Endothelial cell of hepatic sinusoid (primary cell): Measurements from ENCODE around the gene GRIN3B.

Experiments
- in situ Hi-C: cut with HindIII; loops from 2 replicates; pipeline ENCODE4 v1.10.0; 2017; ENCODE audit warnings: low sequenced_read_pairs

GRIN3B gene

DNA sequence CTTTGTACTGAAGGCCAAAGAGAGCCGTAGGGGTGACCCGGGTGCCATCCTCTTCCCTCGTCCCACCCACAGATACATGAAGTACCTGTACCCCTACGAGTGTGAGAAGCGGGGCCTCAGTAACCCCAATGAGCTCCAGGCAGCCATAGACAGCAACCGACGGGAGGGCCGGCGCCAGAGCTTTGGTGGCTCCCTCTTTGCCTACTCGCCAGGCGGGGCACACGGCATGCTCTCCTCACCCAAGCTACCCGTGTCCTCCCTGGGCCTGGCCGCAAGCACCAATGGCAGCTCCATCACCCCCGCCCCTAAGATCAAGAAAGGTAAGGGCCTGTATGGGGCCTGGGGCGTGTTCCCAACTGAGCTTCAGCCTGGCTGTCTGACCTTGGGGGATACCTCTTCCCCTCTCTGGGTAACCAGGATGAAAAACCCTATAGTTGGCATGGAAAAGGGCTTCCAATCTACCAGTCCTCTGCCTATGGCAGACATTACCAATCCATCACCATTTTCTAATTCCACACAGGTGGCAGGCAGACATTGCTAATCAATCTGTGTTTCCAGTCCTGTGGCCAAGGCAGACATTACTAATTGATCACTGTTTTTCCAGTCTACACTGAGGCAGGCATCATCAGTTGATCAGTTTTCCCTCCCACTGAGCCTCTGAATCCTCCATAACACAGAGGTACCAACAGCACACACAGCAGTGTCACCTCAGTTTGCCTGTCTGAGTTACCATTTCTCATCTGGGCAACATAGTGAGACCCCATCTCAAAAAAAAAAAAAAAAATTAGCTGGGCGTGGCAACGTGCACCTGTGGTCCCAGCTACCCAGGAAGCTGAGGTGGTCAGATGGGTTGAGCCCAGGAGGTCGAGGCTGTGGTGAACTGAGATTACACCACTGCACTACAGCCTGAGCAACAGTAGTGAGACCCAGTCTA lies 35.2 kb upstream of the GRIN3B start:
- in situ Hi-C loops = no loop called here

DNA sequence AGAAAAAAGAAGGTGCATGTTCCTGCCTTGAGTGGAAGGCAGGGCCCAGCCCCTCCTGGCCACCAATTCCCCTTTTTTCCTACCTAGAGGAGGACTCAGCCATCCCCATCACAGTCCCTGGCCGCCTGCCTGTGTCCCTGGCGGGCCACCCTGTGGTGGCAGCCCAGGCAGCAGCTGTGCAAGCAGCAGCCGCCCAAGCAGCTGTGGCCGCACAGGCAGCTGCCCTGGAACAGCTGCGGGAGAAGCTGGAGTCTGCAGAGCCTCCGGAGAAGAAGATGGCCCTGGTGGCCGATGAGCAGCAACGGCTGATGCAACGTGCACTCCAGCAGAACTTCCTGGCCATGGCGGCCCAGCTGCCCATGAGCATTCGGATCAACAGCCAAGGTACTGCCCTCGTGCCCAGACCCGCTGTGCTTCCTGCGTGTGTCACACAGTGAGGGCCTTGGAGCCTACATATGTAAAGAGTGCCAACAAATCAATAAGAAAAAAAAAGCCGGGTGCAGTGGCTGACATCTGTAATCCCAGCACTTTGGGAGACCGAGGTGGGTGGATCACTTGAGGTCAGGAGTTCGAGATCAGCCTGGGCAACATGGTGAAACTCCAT lies 33.6 kb upstream of the GRIN3B start:
- in situ Hi-C loops = no loop called here

DNA sequence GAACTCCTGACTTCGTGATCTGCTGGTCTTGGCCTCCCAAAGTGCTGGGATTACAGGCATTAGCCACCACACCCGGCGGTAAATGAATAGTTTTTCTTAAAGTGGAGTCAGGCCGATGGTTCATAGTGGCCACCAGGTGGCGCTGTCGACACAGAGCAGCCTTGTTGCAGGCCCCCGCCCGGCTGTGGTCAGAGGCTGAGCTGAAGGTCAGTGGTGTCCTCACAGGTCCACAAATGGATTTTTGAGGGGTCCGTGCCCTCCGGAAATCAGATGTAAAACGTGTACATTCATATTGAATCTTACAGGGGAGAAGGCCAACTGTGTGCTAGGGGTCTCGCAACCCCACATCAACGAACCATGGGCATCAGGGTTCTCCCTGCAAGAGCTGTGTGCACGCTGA lies 29.5 kb upstream of the GRIN3B start:
- in situ Hi-C loops = no loop called here

DNA sequence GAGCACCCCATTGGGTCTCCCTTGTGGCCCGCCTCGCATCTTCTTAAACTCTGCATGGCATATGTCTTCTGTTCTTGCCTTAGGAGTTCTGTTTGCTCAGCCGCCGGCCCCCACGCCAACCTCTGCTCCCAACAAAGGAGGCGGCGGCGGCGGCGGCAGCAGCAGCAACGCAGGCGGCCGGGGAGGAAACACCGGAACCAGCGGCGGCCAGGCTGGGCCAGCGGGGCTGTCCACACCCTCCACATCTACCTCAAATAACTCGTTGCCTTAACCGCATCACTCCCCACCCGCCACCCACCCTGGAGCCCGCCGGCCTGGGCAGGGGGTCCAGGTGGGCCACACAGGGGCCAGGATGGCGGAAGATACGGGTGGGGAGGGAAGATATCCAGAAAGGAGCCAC lies 28.4 kb upstream of the GRIN3B start:
- in situ Hi-C loops = no loop called here

DNA sequence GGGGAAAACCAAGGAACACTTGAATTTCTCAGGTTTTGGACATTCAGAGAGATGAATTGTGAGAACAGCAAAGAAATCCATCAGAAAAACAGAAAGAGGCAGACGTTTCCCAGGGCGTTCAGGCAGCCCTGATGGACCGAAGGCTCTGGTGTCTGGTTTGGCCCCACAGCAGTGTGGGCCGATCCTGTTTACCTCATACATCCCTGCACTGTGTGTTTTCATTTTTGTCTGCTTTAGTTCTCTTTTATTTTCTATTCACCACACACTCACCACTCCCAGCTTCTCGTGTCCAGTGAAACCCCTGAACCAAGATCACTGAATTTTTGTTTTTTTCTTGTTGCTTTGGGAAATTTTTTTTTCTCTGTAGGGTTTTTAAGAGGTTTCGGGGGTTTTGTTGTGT lies 27.9 kb upstream of the GRIN3B start:
- in situ Hi-C loops = no loop called here

DNA sequence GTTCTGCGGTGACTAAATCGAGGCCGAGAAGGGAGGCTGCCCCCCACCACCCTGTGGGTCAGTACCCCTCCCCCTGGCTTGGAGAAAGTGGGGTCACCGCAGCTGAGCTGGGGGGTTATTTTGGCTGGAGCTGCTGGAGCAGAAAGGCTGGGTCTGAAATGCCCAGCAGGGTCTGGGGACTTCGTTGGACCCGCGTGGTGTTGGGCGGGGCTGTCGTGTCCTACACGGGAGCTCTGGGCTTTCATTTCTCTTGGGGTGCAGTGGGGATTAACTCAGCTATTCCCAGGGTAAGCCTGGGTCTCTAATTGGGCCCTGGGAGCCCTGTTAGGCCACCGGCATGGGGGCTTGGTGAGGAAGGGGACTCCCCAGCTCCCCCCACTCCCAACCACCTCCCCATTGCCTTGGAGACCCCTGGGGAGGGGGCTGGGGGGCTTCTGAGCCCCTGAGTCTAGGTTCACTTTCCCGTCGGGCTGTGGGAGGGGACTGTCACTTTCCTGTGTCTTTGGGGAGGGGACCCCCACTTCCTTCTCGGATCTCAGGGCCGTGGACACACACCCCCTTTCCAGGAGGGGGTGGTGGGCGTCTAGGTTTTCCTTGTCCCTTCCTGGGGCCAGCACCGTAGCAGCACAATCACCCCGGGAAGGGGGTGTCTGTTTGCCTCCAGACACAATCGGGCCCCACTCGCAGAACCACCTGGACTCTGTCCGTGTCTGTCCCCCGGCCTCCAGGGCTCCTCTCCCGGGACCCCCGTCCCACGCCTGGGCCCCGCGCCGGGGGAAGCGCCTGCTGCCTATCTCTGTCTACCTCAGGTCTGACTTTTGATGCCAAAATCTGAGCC lies 26.3 kb upstream of the GRIN3B start:
- in situ Hi-C loops = no loop called here

DNA sequence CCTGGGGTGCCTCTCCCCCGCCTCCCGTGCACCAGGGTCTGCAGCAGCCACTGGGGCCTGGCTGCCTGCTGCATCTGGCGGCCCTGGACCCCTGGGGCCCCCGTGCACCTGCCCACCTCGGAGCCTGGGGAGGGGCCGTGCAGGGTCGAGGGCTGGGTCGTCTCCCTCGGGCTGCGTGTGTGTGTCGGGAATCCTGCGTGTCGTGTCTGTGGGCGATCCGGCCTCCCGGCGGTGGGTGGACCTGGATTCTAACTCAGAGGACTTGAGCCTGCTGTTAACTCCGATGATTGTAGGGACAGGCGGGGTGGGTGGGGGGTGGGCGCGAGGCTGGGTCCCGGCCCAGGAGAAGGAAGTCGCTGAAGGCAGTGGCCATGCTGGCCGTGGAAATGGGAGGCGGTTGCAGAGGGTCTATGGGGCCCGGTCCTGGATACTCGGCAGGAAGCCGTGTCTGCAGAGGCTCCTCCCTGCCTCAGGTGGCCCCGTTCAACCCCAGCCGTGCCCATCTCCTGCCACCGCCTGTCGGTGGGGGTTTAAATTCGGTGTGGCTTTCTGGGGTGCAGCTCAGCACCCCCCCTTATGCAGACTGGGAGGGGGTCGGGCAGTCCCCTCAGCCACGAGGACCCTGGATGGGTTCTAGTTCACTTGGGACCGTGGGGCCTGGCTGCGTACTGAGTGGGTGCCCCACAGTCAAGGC lies 25.5 kb upstream of the GRIN3B start:
- in situ Hi-C loops = no loop called here

DNA sequence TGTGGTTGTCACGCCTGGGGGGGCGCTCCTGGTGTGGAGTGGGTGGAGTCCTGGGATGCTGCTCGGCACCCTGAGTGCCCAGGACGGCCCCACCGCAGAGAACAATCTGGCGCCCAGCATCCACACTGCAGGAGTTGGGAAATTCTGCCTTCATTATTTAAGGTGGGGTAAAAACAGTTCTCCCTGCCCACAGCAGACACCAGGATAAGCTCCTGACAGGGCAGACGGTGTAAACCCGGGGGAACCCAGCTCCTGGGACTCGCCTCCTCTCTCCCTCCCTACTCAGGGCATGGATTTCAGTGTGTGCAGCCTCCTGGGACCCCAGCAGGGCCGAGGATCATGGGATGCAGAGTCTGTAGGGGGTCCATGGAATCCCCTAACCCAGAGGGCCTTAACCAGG lies 23.7 kb upstream of the GRIN3B start:
- in situ Hi-C loops = no loop called here

DNA sequence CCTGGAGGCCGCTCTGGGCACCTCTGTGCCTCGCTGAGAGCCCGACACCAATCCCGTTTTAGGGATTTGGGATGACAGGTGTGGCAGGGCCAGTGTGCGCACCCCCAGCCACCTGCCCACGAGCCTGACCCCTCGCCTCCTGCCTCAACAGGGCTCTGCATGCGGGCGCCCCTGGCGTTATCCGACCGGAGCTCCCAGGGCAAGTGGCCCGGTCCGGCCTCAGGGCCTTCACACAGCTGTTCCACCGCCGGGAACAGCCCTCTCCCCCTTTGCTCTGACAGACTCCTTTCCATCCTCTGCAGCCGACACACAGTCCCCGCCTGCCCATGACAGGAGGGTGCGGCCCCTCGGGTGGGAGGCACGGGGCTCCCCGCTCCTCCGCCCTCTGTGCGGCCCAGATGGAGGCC lies 23.2 kb upstream of the GRIN3B start:
- in situ Hi-C loops = no loop called here

DNA sequence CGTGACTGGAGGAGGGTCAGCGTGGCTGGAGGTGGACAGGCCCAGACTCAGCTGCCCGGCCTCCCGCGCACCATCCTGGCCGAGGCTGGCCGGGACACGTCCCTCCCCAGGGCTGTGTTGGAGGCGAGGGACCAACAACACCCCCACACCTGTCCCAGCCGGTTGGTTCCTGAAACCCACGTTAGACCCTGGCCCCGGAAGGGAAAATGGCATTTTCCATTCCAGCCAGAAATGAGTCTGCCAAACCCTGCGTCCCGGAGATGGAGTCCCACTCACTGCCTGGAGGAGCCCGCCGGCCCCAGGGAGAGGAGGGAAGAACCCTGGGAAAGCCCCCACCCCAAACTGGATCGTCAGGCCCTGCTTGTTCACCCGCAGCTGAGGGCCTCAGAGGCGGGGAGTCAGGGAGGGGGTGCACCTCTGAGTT lies 20.9 kb upstream of the GRIN3B start:
- in situ Hi-C loops = no loop called here

DNA sequence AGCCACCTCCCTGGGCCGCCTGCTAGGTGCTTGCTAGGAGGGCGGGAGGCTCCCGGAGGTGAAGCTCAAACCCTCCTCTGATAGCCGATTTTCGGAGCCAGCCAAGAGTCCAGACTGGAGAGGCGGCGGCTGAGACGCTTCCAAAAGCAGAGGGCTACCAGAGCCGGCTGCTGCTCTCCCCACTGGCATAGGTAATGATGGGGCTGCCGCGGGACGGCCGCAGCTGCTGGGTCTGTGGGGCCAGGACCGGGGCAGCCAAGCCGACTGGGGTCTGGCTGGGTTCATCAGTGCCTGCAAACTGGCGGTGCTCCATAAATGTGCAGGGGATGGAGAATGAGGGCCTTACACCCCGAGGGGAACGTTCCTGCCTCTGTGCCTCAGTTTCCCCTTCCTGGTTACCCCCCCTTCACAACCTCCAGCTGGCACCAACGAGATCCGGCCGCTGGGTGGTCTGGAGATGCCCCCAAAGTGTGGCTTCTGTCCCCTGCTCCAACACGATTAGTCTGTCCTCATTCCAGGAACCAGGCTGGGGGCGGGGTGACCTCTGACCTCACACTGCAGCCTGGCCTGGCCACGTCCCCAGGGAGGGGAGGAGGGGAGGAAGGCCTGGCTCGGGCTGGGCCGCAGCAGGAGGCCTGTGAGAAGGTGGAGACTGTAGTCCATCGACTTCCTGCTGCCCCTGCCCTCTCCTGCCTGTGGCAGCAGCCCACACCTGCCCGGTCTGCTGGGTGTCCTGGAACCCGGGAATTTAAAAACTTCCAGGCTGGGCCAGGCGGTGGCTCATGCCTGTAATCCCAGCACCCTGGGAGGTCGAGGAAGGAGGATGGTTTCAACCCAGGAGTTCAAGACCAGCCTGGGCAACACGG lies 19.9 kb upstream of the GRIN3B start:
- in situ Hi-C loops = no loop called here

DNA sequence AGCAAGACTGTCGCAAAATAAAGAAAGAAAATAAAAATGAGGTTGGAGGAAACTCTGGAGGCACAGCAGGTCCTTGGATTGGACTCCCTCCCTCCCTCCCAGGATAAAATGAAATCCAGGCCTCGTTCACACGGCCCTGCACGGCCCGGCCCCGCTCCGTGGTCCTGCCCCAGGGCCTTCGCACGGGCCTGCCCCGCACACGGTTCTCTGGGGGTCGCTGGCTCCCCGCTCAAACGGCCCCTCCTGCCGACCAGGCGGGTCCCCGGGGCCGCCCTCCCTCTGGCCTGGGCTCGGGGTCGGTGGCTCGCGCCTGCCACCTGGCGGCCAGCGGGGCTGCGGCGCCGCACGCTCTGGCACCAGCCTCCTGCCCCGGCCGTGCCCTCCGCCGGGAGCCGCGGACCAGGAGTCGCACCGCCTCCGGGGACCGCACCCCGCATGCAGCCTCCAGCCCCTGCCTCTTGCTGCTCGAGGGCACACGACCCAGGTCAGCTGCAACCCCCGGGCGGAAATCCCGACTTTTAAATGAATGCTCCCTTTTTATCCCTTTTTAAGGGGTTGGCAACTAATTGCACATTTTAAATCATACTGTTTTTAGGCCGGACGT lies 17.6 kb upstream of the GRIN3B start:
- in situ Hi-C loops = no loop called here

DNA sequence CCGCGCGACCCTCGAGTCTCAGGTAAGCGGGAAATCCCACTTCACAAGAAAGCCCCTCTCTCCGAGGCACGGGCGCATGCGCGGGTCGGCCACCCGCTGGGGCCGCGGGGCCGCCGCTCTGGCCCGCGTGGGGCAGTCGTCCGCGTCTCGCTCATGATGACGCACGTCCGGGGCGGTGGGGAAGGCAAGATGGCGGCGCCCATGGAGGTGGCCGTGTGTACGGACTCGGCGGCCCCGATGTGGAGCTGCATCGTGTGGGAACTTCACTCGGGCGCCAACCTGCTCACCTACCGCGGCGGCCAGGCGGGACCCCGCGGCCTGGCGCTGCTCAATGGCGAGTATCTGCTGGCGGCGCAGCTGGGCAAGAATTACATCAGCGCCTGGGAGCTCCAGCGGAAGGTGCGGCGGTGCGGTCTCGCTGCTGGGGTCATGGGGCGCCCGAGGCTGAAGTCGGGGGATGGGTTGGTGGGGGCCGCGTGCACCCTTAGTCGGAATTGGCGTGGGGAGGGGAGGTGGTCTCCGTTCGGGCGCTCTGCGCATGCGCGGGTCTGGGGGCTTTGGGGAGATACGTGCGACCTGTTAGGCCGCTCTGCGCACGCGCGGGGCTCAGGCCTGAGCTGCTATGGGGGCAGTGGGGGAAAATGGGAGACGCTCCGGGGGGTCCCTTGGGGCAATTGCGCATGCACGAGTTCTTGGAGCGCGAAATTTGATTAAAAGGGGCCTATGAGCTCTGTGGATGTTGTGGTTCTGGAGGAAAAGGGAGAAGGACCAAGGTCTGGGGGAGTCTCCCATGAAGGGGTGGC lies 15.9 kb upstream of the GRIN3B start, which contains the start of gene WDR18:
WDR18 (plus strand) TSS at position 181 of the 803 bp plus-strand sequence; CDS start at position 190, 9 bp downstream.
- in situ Hi-C loops = no loop called here

DNA sequence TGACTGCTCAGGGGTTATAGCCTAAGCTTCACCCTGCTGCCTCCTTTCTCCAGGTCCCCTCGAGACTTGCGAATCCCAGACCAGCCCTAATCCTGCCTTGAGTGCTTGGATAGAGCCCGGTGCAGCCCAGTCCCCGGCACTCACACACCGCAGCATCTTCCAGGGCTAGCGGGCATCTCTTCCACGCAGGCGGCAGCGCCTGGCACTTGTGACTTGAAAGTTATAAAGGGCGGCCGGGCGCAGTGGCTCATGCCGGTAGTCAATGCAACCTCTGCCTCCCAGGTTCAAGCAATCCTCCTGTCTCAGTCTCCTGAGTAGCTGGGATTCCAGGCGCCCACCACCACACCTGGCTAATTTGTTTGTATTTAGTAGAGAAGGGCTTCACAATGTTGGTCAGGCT lies 14.1 kb upstream of the GRIN3B start:
- in situ Hi-C loops = no loop called here

DNA sequence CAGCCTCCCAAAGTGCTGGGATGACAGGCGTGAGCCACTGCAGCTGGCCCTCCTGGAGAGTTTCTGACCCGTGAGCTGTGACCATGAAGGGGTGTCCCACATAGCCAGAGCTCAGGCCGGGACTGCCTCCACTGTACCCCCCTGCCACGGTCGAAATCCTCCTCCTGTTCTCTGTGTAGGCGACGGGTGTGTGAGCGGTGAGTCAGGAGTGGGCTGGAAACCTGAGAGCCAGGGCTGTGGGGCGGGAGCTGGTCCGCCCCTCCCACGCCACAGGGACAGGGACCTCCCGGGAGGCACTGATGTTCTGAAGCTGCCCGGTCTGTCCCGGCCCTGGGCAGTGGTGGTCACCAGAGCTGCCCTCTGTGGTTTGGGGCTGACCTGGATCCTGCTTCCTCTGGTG lies 12.1 kb upstream of the GRIN3B start:
- in situ Hi-C loops = no loop called here

DNA sequence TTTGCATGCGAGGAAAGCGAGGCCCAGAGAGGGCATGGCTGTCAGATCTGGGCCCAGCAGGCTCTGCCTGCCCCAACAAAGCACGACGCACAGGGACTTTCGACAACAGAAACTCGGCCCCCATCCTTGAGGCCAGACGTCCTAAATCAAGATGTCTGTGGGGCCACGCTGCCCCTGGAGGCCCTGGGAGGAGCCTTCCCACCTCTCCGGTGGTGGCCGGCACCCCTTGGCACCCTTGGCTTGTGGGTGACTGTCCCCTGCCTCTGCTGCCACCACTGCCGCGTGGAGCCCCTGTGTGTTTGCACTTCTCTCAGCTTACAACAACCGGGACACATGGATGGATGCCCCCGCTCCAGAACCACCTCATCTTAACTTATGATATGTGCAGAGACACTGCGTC lies 11.7 kb upstream of the GRIN3B start:
- in situ Hi-C loops = no loop called here

DNA sequence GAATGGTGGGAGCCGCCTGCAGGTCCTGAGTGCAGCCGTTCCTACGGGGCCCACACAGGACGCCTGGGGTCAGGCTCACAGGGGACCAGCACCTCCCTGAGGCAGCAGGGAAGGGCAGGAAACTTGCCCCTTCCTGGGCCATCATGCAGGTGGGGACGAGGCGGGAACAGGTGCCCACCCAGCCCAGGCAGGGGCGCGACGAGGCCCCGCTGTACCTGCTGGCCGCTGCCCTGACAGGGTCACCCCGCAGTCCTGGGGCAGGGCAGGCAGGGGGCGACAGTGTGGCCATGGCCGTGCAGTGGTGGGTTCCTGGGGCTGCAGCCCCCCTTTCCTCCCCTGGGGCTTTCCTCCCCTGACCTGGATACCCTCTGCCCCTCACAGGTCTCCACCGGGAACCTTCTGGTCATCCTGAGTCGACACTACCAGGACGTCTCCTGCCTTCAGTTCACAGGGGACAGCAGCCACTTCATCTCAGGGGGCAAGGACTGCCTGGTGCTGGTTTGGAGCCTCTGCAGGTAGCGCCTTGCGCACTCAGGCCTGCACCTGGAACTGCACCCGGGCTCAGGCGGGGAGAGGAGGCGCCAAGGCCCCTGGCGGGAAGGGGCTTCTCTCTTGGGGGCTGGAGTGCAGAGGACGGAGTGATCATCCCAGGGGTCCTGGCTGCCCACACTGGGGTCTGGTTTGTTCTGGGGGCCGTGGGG lies 10.7 kb upstream of the GRIN3B start:
- in situ Hi-C loops = no loop called here

DNA sequence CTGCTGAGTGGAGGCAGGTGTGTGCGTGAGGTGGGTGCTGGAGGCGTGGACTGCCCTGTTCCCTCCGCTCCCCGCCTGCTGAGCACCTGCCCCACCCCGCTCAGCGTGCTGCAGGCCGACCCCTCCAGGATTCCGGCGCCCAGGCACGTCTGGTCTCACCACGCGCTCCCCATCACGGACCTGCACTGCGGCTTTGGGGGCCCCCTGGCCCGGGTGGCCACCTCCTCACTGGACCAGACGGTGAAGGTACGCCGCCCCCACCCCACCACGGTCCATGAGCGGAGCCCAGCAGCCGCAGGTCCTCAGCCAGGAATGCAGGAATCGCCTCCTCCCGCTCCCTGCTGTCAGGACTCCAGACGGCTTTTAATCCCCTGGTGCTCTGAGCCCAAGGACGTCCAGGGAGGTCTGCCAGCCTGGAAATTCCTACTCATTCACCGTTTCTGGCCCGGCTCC lies 10.1 kb upstream of the GRIN3B start:
- in situ Hi-C loops = no loop called here
